NAMALWA (cell line): Measurements from ENCODE around the gene RASD2.

Experiments used
- DNase-seq: peaks from one replicate; pipeline ENCODE4 v3.0.0-alpha.2; 2015; ENCODE audit warnings: low spot score

Gene RASD2

GRCh38 chr22:35542157-35542938, 1.7 kb downstream of the RASD2 start:
- no peak for DNase-seq

- no peak for DNase-seq
Measured at GRCh38 chr22:35542939-35543516, 2.4 kb downstream of the RASD2 start.

GRCh38 chr22:35543702-35544101, 3.1 kb downstream of the RASD2 start:
- no peak for DNase-seq

- no peak for DNase-seq
Measured at GRCh38 chr22:35544189-35544588, 3.6 kb downstream of the RASD2 start.

GRCh38 chr22:35544827-35545226, 4.2 kb downstream of the RASD2 start:
- no peak for DNase-seq

- DNase-seq, result no peak
Measured at GRCh38 chr22:35546886-35547285, 6.3 kb downstream of the RASD2 start.

GRCh38 chr22:35547987-35548721, 7.5 kb downstream of the RASD2 start:
- peak; percentile 42 for DNase-seq

- DNase-seq, result no peak
Measured at GRCh38 chr22:35548722-35549112, 8.1 kb downstream of the RASD2 start.

GRCh38 chr22:35549328-35549727, 8.7 kb downstream of the RASD2 start:
- DNase-seq, result no peak

GRCh38 chr22:35551549-35552177, 11.0 kb downstream of the RASD2 start:
- no peak for DNase-seq

GRCh38 chr22:35552196-35552842, 11.7 kb downstream of the RASD2 start:
- DNase-seq, result peak; percentile 77

GRCh38 chr22:35552846-35553245, 12.2 kb downstream of the RASD2 start:
- DNase-seq, result no peak

GRCh38 chr22:35553341-35553740, 12.7 kb downstream of the RASD2 start:
- no peak for DNase-seq

- DNase-seq, result no peak
Measured at GRCh38 chr22:35554297-35554845, 13.7 kb downstream of the RASD2 start.

- DNase-seq, result no peak
Measured at GRCh38 chr22:35555483-35555890, 14.9 kb downstream of the RASD2 start.

- DNase-seq, result no peak
Measured at GRCh38 chr22:35555946-35556547, 15.4 kb downstream of the RASD2 start.

- no peak for DNase-seq
Measured at GRCh38 chr22:35556666-35557065, 16.0 kb downstream of the RASD2 start.

GRCh38 chr22:35558031-35558430, 17.4 kb downstream of the RASD2 start:
- no peak for DNase-seq

GRCh38 chr22:35558719-35559118, 18.1 kb downstream of the RASD2 start:
- no peak for DNase-seq

GRCh38 chr22:35559354-35560005, 18.8 kb downstream of the RASD2 start:
- no peak for DNase-seq

- DNase-seq, result no peak
Measured at GRCh38 chr22:35560366-35560765, 19.7 kb downstream of the RASD2 start.
